ENCODE results near the gene PPP6R2.

- TF ChIP-seq TCF7L2 (IDR thresholded peaks at IDR 0.05; ENCODE audit: borderline replicate concordance, extremely low read depth, insufficient read depth, insufficient read length), result no peak
- TF ChIP-seq CTCF (IDR thresholded peaks at IDR 0.05 in 2 of 3, conservative IDR thresholded peaks at IDR 0.05 in 1 of 3; ENCODE audit: borderline replicate concordance in 1 of 3, insufficient read depth in 1 of 3, low read depth in 2 of 3, low read length in 2 of 3), result no peak
- no peak for TF ChIP-seq YY1 (IDR thresholded peaks at IDR 0.05; ENCODE audit: extremely low read depth, insufficient replicate concordance, low read depth, low read length)
- TF ChIP-seq MAX (IDR thresholded peaks at IDR 0.05), result no peak
- TF ChIP-seq SP1 (IDR thresholded peaks at IDR 0.05; ENCODE audit: low read depth), result no peak
- TF ChIP-seq RAD21 (IDR thresholded peaks at IDR 0.05; ENCODE audit: low read depth), result no peak
- TF ChIP-seq SIN3A (IDR thresholded peaks at IDR 0.05; ENCODE audit: low read depth), result no peak
- TF ChIP-seq ATF3 (IDR thresholded peaks at IDR 0.05), result no peak
- no peak for TF ChIP-seq POLR2AphosphoS5 (IDR thresholded peaks at IDR 0.05; ENCODE audit: low read depth, low read length)
- no peak for TF ChIP-seq ZFX (IDR thresholded peaks at IDR 0.05)
- TF ChIP-seq EZH2phosphoT487 (IDR thresholded peaks at IDR 0.05; ENCODE audit: borderline replicate concordance), result no peak
- TF ChIP-seq EGR1 (IDR thresholded peaks at IDR 0.05; ENCODE audit: low read depth), result no peak
- no peak for TF ChIP-seq POLR2A (IDR thresholded peaks at IDR 0.05; ENCODE audit: borderline replicate concordance, extremely low read depth, insufficient read depth, insufficient read length)
Measured at GRCh38 chr22:50318698-50319411, 24.3 kb upstream of the PPP6R2 start.
